Neuronal stem cell (in vitro differentiated cells): ENCODE results near the gene GAS2L1.

ENCODE experiments used
- DNase-seq: peaks from one replicate; pipeline ENCODE4 v3.0.0-alpha.2; 2013; ENCODE audit warnings: low spot score
- H2AFZ ChIP-seq: one replicate; pipeline ENCODE4 v1.6.1; 2013; ENCODE audit warnings: mild to moderate bottlenecking, low read length, inconsistent platforms
- H2AK5ac ChIP-seq: 2 replicates; pipeline ENCODE4 v1.6.1; 2013; ENCODE audit warnings: low read depth, mild to moderate bottlenecking, inconsistent platforms, low read length, moderate library complexity, mixed read lengths
- H2BK120ac ChIP-seq: 2 replicates; pipeline ENCODE4 v1.6.1; 2013; ENCODE audit warnings: low read depth, mild to moderate bottlenecking, inconsistent platforms, low read length, moderate library complexity, mixed read lengths
- H2BK12ac ChIP-seq: one replicate; pipeline ENCODE4 v1.6.1; 2013; ENCODE audit warnings: low read length, inconsistent platforms
- H2BK15ac ChIP-seq: 2 replicates; pipeline ENCODE4 v1.6.1; 2013; ENCODE audit warnings: mild to moderate bottlenecking, low read length, inconsistent platforms, mixed read lengths
- H2BK5ac ChIP-seq: one replicate; pipeline ENCODE4 v1.6.1; 2013; ENCODE audit warnings: inconsistent platforms, mild to moderate bottlenecking, low read length, moderate library complexity
- H3K14ac ChIP-seq: one replicate; pipeline ENCODE4 v1.6.1; 2013; ENCODE audit warnings: low read length, inconsistent platforms
- H3K18ac ChIP-seq: 2 replicates; pipeline ENCODE4 v1.6.1; 2013; ENCODE audit warnings: low read length, inconsistent platforms
- H3K23ac ChIP-seq: 2 replicates; pipeline ENCODE4 v1.6.1; 2013; ENCODE audit warnings: low read depth, mild to moderate bottlenecking, mixed read lengths, low read length, inconsistent platforms; ENCODE audit not compliant: poor library complexity
- H3K27ac ChIP-seq: replicated peaks from 3 replicates; pipeline ENCODE4 v1.5.1; 2013; ENCODE audit warnings: low read length, inconsistent platforms
- H3K27me3 ChIP-seq, 3 experiments: 2 replicates each; pipeline ENCODE4 v1.6.1; 2013; ENCODE audit warnings: low read length in 3 of 3, mild to moderate bottlenecking in 2 of 3, inconsistent platforms in 1 of 3, low read depth in 1 of 3, mixed read lengths in 1 of 3, moderate library complexity in 1 of 3; ENCODE audit not compliant: control insufficient read depth in 3 of 3, insufficient read depth in 3 of 3
- H3K36me3 ChIP-seq, 2 donors: replicated peaks in 1 of 2; 2 replicates each; pipeline ENCODE4 v1.6.1; 2013; ENCODE audit warnings: low read length in 2 of 2; ENCODE audit not compliant: control insufficient read depth in 2 of 2, insufficient read depth in 2 of 2
- H3K4ac ChIP-seq: 2 replicates; pipeline ENCODE4 v1.6.1; 2013; ENCODE audit warnings: inconsistent platforms, mild to moderate bottlenecking, low read length, moderate library complexity
- H3K4me1 ChIP-seq, 2 donors: 1 replicate in 1 of 2; 2 replicates in 1 of 2; pipeline ENCODE4 v1.6.1; 2013; ENCODE audit warnings: low read length in 2 of 2, low read depth in 1 of 2; ENCODE audit not compliant: control insufficient read depth in 2 of 2, insufficient read depth in 1 of 2
- H3K4me2 ChIP-seq: one replicate; pipeline ENCODE4 v1.6.1; 2013; ENCODE audit warnings: mild to moderate bottlenecking, low read length, inconsistent platforms; ENCODE audit not compliant: insufficient read depth, poor library complexity, severe bottlenecking
- H3K4me3 ChIP-seq, 2 donors: 2 replicates each; pipeline ENCODE4 v1.5.1; 2013; ENCODE audit warnings: low read length in 2 of 2, mild to moderate bottlenecking in 2 of 2, inconsistent platforms in 1 of 2, moderate library complexity in 1 of 2
- H3K79me1 ChIP-seq: one replicate; pipeline ENCODE4 v1.6.1; 2013; ENCODE audit warnings: low read depth, mild to moderate bottlenecking, inconsistent platforms, low read length, moderate library complexity
- H3K9ac ChIP-seq: one replicate; pipeline ENCODE4 v1.6.1; 2013; ENCODE audit warnings: mild to moderate bottlenecking, low read depth, low read length, inconsistent platforms; ENCODE audit not compliant: poor library complexity
- H3K9me3 ChIP-seq, 2 donors: replicated peaks in 1 of 2; 2 replicates each; pipeline versions ENCODE3 to v1.6.1; 2013; ENCODE audit warnings: low read length in 2 of 2, mild to moderate bottlenecking in 2 of 2, inconsistent platforms in 1 of 2, low read depth in 1 of 2, mixed read lengths in 1 of 2, moderate library complexity in 1 of 2; ENCODE audit not compliant: control insufficient read depth in 2 of 2, insufficient read depth in 1 of 2
- H4K8ac ChIP-seq: one replicate; pipeline ENCODE4 v1.6.1; 2013; ENCODE audit warnings: low read depth, mild to moderate bottlenecking, inconsistent platforms, low read length, moderate library complexity
- H4K91ac ChIP-seq: one replicate; pipeline ENCODE4 v1.6.1; 2013; ENCODE audit warnings: low read length, low read depth, mild to moderate bottlenecking, inconsistent platforms; ENCODE audit not compliant: poor library complexity
- WGBS, 2 donors: extraction: QIAGEN DNeasy Blood & Tissue Kit; methylation state at CpG; one replicate each; pipeline ENCODE4 v1.1.7; 2013; ENCODE audit warnings: missing lambda C conversion rate in 2 of 2, mixed read lengths in 1 of 2; ENCODE audit not compliant: insufficient read length in 2 of 2, insufficient replicate concordance in 1 of 2; ENCODE audit errors: extremely low coverage in 2 of 2; 5-methylcytosine and 5-hydroxymethylcytosine counted together

The GAS2L1 gene

GRCh38 chr22:29265305-29265704 is 41.1 kb upstream of the GAS2L1 start:
- Histone ChIP-seq H2BK15ac (no peak overlapping the region), H3K23ac (no peak overlapping the region), H3K9ac (no peak overlapping the region), H3K4me1 (peaks cover 11 to 25% of the 10 kb centered on the region in 2 donors), H3K14ac (no peak overlapping the region), H3K18ac (peak overlapping the region; percentile 16), H2BK12ac (no peak overlapping the region), H3K79me1 (peaks cover 20% of the 10 kb centered on the region), H3K4me2 (no peak overlapping the region), H3K27me3 (no peaks in the 10 kb centered on the region), H3K27ac (no peak overlapping the region), H3K36me3 (peaks cover 24 to 55% of the 10 kb centered on the region in 2 donors), H2AK5ac (no peak overlapping the region), H3K4me3 (no peak overlapping the region), H3K4ac (no peak overlapping the region), H4K91ac (no peak overlapping the region), H2AFZ (no peak overlapping the region), H2BK5ac (no peak overlapping the region), H4K8ac (no peak overlapping the region), H3K9me3 (no peaks in the 10 kb centered on the region), H2BK120ac (no peak overlapping the region)
- DNase-seq, result no peak
- no CpG with 5 or more reads among the region's 7 CpGs for WGBS, 2 donors

GRCh38 chr22:29265929-29266328 is 40.5 kb upstream of the GAS2L1 start:
- Histone ChIP-seq H3K18ac (no peak overlapping the region), H3K9me3 (no peaks in the 10 kb centered on the region), H2BK12ac (no peak overlapping the region), H3K9ac (no peak overlapping the region), H4K91ac (no peak overlapping the region), H3K4me1 (peaks cover 11 to 31% of the 10 kb centered on the region in 2 donors), H3K36me3 (peaks cover 22 to 55% of the 10 kb centered on the region in 2 donors), H3K79me1 (peaks cover 20% of the 10 kb centered on the region), H4K8ac (no peak overlapping the region), H3K27ac (no peak overlapping the region), H3K4me3 (peak overlapping the region in 1 of 2 donors; percentile 70), H2BK5ac (no peak overlapping the region), H2BK120ac (no peak overlapping the region), H3K27me3 (no peaks in the 10 kb centered on the region), H3K23ac (no peak overlapping the region), H3K4me2 (no peak overlapping the region), H2AK5ac (no peak overlapping the region), H3K14ac (no peak overlapping the region), H3K4ac (no peak overlapping the region), H2BK15ac (no peak overlapping the region), H2AFZ (no peak overlapping the region)
- no CpG with 5 or more reads among the region's 4 CpGs for WGBS, 2 donors
- no peak for DNase-seq

GRCh38 chr22:29266564-29267461 is 39.6 kb upstream of the GAS2L1 start:
- H3K79me1 ChIP-seq, result peaks cover 20% of the 10 kb centered on the region
- H3K4me1 ChIP-seq, result peaks cover 13 to 37% of the 10 kb centered on the region in 2 donors
- H2BK12ac ChIP-seq, result no peak overlapping the region
- no peak for DNase-seq
- peak overlapping the region; percentile 41 for H2AK5ac ChIP-seq
- H3K9me3 ChIP-seq, result no peaks in the 10 kb centered on the region
- H3K23ac ChIP-seq, result peak overlapping the region; percentile 8
- H3K27ac ChIP-seq, result no peak overlapping the region
- H4K91ac ChIP-seq, result no peak overlapping the region
- no peak overlapping the region for H4K8ac ChIP-seq
- no peak overlapping the region for H3K14ac ChIP-seq
- no peak overlapping the region for H2BK15ac ChIP-seq
- H3K36me3 ChIP-seq, result peaks cover 22 to 56% of the 10 kb centered on the region in 2 donors
- H3K4me2 ChIP-seq, result peak overlapping the region; percentile 77
- H3K4ac ChIP-seq, result peak overlapping the region; percentile 7
- H3K27me3 ChIP-seq, result no peaks in the 10 kb centered on the region
- peak overlapping the region; percentile 100 for H2AFZ ChIP-seq
- peak overlapping the region; percentile 28 for H3K18ac ChIP-seq
- peak overlapping the region; percentile 70 to 94 for H3K4me3 ChIP-seq
- H2BK120ac ChIP-seq, result no peak overlapping the region
- WGBS, 2 donors, result no CpG with 5 or more reads among the region's 13 CpGs
- no peak overlapping the region for H2BK5ac ChIP-seq
- H3K9ac ChIP-seq, result peak overlapping the region; percentile 83

DNA sequence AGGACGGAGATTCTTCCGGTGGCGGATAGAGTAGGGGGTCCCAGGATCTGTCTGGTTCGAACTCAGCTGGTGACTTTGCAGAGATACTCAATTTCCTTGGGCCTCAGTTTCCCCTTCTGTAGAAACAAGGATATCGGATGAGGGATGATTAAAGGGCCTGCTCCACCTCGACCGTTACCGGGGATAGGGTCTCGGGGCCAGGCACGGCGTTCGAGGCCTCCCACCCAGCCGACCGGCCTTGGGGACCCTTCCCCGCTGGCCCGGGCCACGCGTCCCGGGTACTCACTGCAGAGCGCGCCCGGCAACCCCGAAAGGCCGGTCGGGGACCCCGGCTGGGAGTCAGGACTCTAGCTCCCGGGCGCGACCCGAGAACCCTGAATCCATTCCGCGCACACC is 39.0 kb upstream of the GAS2L1 start:
- Histone ChIP-seq H3K14ac (no peak overlapping the region), H2BK120ac (peak overlapping the region; percentile 98), H4K8ac (no peak overlapping the region), H3K4me1 (peaks cover 13 to 39% of the 10 kb centered on the region in 2 donors), H3K36me3 (peaks cover 22 to 62% of the 10 kb centered on the region in 2 donors), H2BK15ac (no peak overlapping the region), H2BK5ac (peak overlapping the region; percentile 98), H3K27ac (peak overlapping the region; percentile 95), H3K4ac (no peak overlapping the region), H3K23ac (peak overlapping the region; percentile 85), H4K91ac (no peak overlapping the region), H3K9me3 (no peaks in the 10 kb centered on the region), H3K4me2 (peak overlapping the region; percentile 77), H3K79me1 (peaks cover 20% of the 10 kb centered on the region), H2BK12ac (no peak overlapping the region), H3K27me3 (no peaks in the 10 kb centered on the region), H2AFZ (peak overlapping the region; percentile 100), H3K4me3 (peak overlapping the region; percentile 70 to 94), H3K9ac (peak overlapping the region; percentile 83), H2AK5ac (no peak overlapping the region), H3K18ac (peak overlapping the region; percentile 100)
- WGBS, 2 donors, result no CpG with 5 or more reads among the region's 32 CpGs
- DNase-seq, result no peak
